ENCODE data around the gene SMYD3. TPM values are rescaled to one million over a fixed set of nuclear protein-coding genes. Genes with fewer than 3 reads are reported as not detected.

The SMYD3 gene
- total RNA-seq, 1 donor from 2014 or later = 34.9 TPM

DNA sequence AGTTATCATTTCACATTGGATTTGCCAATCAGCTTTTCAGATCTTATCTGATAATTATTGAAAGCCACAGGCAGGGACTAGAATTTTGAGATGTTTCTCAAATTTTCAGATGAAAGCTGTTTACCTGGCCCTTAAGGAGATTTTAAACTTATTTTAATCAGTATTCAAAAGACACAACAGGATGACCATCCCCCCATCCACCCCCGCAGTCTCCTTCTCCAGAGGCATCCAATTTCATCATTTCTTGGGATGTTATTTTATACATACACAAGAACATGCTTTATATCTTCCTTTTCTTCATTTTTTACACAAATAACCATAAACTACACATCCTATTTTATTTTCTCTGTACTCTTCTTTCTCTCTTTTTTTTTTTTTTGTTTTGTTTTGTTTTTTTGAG lies 470.9 kb downstream of the SMYD3 start:
- Mint-ChIP-seq H3K4me3 (no peak overlapping the region), H3K27ac (no peak overlapping the region), H3K27me3 (ENCODE audit: low read depth) (no peaks in the 10 kb centered on the region)

DNA sequence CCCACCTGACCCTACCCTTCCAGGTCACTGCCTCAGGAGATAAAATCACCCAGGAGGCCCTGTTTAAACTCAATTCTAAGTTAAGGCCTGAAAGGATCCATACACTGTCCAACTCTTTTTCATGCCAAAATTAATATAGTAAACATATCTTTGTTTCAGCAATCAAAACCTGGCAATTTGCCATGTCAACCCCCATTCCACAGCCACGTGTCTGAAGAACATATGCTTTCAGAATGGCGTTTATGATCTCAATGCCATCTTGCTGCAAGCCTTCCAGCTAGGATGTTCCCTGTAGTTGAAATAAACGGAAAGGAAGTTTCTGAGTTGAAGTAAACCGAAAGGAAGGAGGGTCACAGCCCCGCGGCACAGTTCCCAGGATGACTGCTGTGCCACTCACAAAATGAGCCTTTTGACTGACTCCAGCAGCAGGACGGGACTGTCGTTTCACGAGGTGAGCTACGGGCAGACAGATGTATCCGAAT lies 472.0 kb downstream of the SMYD3 start:
- Mint-ChIP-seq H3K4me3 (no peak overlapping the region), H3K27ac (no peak overlapping the region)
- TF ChIP-seq, protein P1, sequence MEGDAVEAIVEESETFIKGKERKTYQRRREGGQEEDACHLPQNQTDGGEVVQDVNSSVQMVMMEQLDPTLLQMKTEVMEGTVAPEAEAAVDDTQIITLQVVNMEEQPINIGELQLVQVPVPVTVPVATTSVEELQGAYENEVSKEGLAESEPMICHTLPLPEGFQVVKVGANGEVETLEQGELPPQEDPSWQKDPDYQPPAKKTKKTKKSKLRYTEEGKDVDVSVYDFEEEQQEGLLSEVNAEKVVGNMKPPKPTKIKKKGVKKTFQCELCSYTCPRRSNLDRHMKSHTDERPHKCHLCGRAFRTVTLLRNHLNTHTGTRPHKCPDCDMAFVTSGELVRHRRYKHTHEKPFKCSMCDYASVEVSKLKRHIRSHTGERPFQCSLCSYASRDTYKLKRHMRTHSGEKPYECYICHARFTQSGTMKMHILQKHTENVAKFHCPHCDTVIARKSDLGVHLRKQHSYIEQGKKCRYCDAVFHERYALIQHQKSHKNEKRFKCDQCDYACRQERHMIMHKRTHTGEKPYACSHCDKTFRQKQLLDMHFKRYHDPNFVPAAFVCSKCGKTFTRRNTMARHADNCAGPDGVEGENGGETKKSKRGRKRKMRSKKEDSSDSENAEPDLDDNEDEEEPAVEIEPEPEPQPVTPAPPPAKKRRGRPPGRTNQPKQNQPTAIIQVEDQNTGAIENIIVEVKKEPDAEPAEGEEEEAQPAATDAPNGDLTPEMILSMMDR (IDR thresholded peaks at IDR 0.05; ENCODE audit: unreplicated experiment) = no peak

More for the DNA sequence above, 470.9 kb downstream of the SMYD3 start:
- Mint-ChIP-seq H3K4me1 (peaks cover 24% of the 10 kb centered on the region), H3K36me3 (no peaks in the 10 kb centered on the region), H3K9me3 (no peaks in the 10 kb centered on the region)
- no peak for DNase-seq (ENCODE audit: low spot score in 2 of 2, unreplicated experiment in 2 of 2)
- TF ChIP-seq, protein P1 (IDR thresholded peaks at IDR 0.05; ENCODE audit: unreplicated experiment) = no peak

DNA sequence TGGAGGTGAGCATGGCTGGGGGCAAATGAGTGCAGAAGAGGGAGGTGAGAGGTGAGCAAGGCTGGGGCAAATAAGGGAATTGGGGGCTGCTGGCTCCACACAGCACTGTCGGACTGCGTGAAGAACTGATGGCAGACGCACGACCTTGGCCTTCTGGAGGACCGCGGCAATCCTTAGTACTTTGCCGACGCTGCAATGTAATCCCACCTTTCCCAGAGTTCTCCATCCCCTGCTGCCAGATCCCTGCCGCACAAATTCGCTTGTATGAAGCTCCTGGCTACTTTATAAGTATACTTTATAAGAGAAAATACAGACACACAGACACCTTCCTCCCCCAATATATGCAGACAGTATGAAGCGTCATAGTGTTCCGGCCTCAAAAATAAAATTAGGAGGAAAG lies 472.4 kb downstream of the SMYD3 start:
- no peak for DNase-seq (ENCODE audit: low spot score in 2 of 2, unreplicated experiment in 2 of 2)
- TF ChIP-seq, protein P1 (IDR thresholded peaks at IDR 0.05; ENCODE audit: unreplicated experiment) = no peak
- Mint-ChIP-seq H3K9me3 (peaks cover 8% of the 10 kb centered on the region), H3K36me3 (peaks cover 3% of the 10 kb centered on the region), H3K4me1 (peaks cover 24% of the 10 kb centered on the region), H3K27me3 (ENCODE audit: low read depth) (no peaks in the 10 kb centered on the region), H3K4me3 (no peak overlapping the region), H3K27ac (no peak overlapping the region)

More for the DNA sequence above, 472.0 kb downstream of the SMYD3 start:
- DNase-seq (ENCODE audit: low spot score in 2 of 2, unreplicated experiment in 2 of 2) = no peak
- peaks cover 2% of the 10 kb centered on the region for H3K36me3 Mint-ChIP-seq
- H3K4me1 Mint-ChIP-seq = peaks cover 24% of the 10 kb centered on the region
- no peaks in the 10 kb centered on the region for H3K27me3 Mint-ChIP-seq (ENCODE audit: low read depth)
- peaks cover 3% of the 10 kb centered on the region for H3K9me3 Mint-ChIP-seq

DNA sequence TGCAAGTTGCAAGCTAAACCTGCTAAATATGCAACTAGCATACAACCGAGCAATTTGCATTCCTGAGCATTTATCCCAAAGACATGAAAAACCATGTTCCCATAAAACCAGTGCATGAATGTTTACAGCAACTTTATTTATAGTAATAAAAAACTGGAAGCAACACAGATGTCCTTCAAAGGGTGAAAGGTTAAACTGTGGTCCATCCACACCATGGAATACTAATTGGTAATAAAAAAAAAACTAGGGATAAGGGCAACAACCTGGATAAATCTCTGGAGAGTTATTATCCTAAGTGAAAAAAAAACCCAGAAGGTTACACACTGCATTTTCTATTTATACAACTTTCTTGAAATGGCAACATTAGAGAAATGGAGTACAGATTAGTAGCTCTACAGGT lies 474.1 kb downstream of the SMYD3 start:
- TF ChIP-seq, protein P1 (IDR thresholded peaks at IDR 0.05; ENCODE audit: unreplicated experiment) = no peak
- no peak for DNase-seq (ENCODE audit: low spot score in 2 of 2, unreplicated experiment in 2 of 2)
- no peaks in the 10 kb centered on the region for H3K27me3 Mint-ChIP-seq (ENCODE audit: low read depth)
- H3K4me1 Mint-ChIP-seq = peaks cover 23% of the 10 kb centered on the region
- H3K9me3 Mint-ChIP-seq = peaks cover 16% of the 10 kb centered on the region
- H3K27ac Mint-ChIP-seq = no peak overlapping the region
- H3K4me3 Mint-ChIP-seq = no peak overlapping the region
- H3K36me3 Mint-ChIP-seq = peaks cover 9% of the 10 kb centered on the region

DNA sequence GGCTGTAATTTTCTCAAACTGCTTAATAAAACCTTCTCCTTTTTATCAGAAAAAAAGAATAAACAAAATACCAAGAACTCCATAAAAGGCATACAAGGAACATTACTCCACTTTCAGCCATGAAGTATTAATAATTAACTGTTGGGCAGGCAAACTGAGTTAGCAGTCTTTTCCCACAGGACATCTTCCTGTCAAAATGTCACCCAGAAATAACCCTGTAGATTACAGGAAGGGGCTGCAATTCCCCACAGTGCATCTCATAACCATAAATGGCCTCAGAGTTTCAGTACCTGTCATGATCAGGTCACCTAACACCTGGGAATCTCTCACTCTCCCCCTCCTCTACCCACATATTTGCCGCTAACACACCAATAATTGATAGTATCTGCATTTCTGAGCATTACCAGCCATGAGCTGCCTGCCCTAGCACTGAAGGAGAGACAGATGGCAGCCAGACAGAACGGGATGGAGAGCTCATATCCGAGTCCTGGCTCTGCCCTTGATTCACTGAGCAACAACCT lies 475.0 kb downstream of the SMYD3 start:
- Mint-ChIP-seq H3K4me3 (no peak overlapping the region), H3K36me3 (peaks cover 9% of the 10 kb centered on the region), H3K27ac (no peak overlapping the region), H3K4me1 (peaks cover 23% of the 10 kb centered on the region), H3K9me3 (peaks cover 16% of the 10 kb centered on the region), H3K27me3 (ENCODE audit: low read depth) (no peaks in the 10 kb centered on the region)
- no peak for DNase-seq (ENCODE audit: low spot score in 2 of 2, unreplicated experiment in 2 of 2)
- TF ChIP-seq, protein P1 (IDR thresholded peaks at IDR 0.05; ENCODE audit: unreplicated experiment) = no peak

Data from mesothelial cell of epicardium (in vitro differentiated cells).